Body of pancreas (tissue), 4 donors: ENCODE measurements around the gene RASGRP1. TPM values are rescaled to one million over a fixed set of nuclear protein-coding genes. Genes with fewer than 3 reads are reported as not detected.
A peak's percentile ranks its signal among the peaks of the same experiment; 100 is the strongest.

ENCODE experiments used
- ATAC-seq: fragments of 150-250 bp; one replicate; pipeline ENCODE4 v1.9.1; 2016
- DNase-seq, 4 donors: peaks; one replicate each; pipeline ENCODE4 v3.0.0-alpha.2; 2019
- H3K27ac ChIP-seq, 4 donors: fragments of 200-600 bp; sonication (generic); 1 replicate in 3 of 4; 2 replicates in 1 of 4; pipeline versions ENCODE4 v1.5.1 to v1.6.1; 2016 to 2019; ENCODE audit warnings: mild to moderate bottlenecking in 1 of 4, mixed read lengths in 1 of 4, moderate library complexity in 1 of 4
- H3K27me3 ChIP-seq, 2 donors: fragments of 200-600 bp; sonication (generic); one replicate each; pipeline ENCODE4 v1.6.0; 2016; ENCODE audit warnings: mild to moderate bottlenecking in 1 of 2
- H3K36me3 ChIP-seq, 2 donors: fragments of 200-600 bp; sonication (generic); replicated peaks in 1 of 2; 2 replicates each; pipeline ENCODE4 v1.5.1; 2016; ENCODE audit warnings: low read depth in 2 of 2; ENCODE audit not compliant: insufficient read depth in 1 of 2
- H3K4me1 ChIP-seq: fragments of 200-600 bp; sonication (generic); one replicate; pipeline ENCODE4 v1.6.0; 2016
- H3K4me3 ChIP-seq, 2 donors: fragments of 200-600 bp; sonication (generic); 1 replicate in 1 of 2; 2 replicates in 1 of 2; pipeline ENCODE4 v1.5.1; 2016 to 2019
- H3K9me3 ChIP-seq, 3 donors: fragments of 200-600 bp; sonication (generic); 1 replicate in 2 of 3; 2 replicates in 1 of 3; pipeline ENCODE4 v1.5.1; 2016
- CTCF ChIP-seq, 7 experiments: fragments of 450-650 bp in 4 of 7; fragments of 200-600 bp in 3 of 7; sonication (generic) in 3 of 7; IDR thresholded peaks; one replicate each; pipeline ENCODE4 v1.5.1; 2016 to 2019; ENCODE audit warnings: antibody characterized with exemption in 7 of 7
- POLR2A ChIP-seq, 3 donors: fragments of 450-650 bp; IDR thresholded peaks; one replicate each; pipeline ENCODE4 v1.6.1; 2016; ENCODE audit warnings: antibody characterized with exemption in 3 of 3, mild to moderate bottlenecking in 2 of 3
- WGBS, 2 donors: methylation state at CpG; one replicate each; pipeline ENCODE4 v1.1.5; 2017; 5-methylcytosine and 5-hydroxymethylcytosine counted together
- intact Hi-C: fragments of 100-400 bp; cut with DNase I; formaldehyde crosslinking; loops from one replicate; pipeline ENCODE4 v1.15.1; 2023
- total RNA-seq, 2 donors: library from RNA; depleted of rRNA; stranded (reverse); fragments of >200 nt; gene quantifications; one replicate each; pipeline ENCODE4 v1.1.0, GENCODE V29; 2016

The RASGRP1 gene
- total RNA-seq, 2 donors from 2014 or later: 1.3 to 15.5 TPM

- no peak for TF ChIP-seq CTCF (IDR thresholded peaks at IDR 0.05)
- TF ChIP-seq POLR2A (IDR thresholded peaks at IDR 0.05): no peak
- DNase-seq (no peak), ATAC-seq (no peak)
- no peaks in the 10 kb centered on the region for H3K9me3 ChIP-seq
- intact Hi-C loops: no loop called here
- no peaks in the 10 kb centered on the region for H3K4me1 ChIP-seq
- no peaks in the 10 kb centered on the region for H3K27me3 ChIP-seq
- no peak overlapping the region for H3K4me3 ChIP-seq
- no peak overlapping the region for H3K27ac ChIP-seq
- WGBS, 2 donors: 69 to 84% methylated on average over 3 of the region's 3 CpGs
- no peaks in the 10 kb centered on the region for H3K36me3 ChIP-seq
Observed at GRCh38 chr15:38578626-38579025, 14.0 kb upstream of the RASGRP1 start.

GRCh38 chr15:38577424-38577987, 12.9 kb upstream of the RASGRP1 start:
- Histone ChIP-seq H3K36me3 (no peaks in the 10 kb centered on the region), H3K4me3 (no peak overlapping the region), H3K27me3 (no peaks in the 10 kb centered on the region), H3K9me3 (no peaks in the 10 kb centered on the region), H3K27ac (no peak overlapping the region), H3K4me1 (no peaks in the 10 kb centered on the region)
- ATAC-seq (no peak), DNase-seq (no peak)
- WGBS, 2 donors: 75 to 79% methylated on average over 7 of the region's 7 CpGs
- TF ChIP-seq CTCF (IDR thresholded peaks at IDR 0.05) (no peak), POLR2A (IDR thresholded peaks at IDR 0.05) (no peak)
- intact Hi-C loops: no loop called here

GRCh38 chr15:38576837-38577236, 12.2 kb upstream of the RASGRP1 start:
- Histone ChIP-seq H3K27ac (no peak overlapping the region), H3K9me3 (no peaks in the 10 kb centered on the region), H3K36me3 (no peaks in the 10 kb centered on the region), H3K4me1 (no peaks in the 10 kb centered on the region), H3K27me3 (no peaks in the 10 kb centered on the region), H3K4me3 (no peak overlapping the region)
- 88 to 93% methylated on average over 3 of the region's 3 CpGs for WGBS, 2 donors
- intact Hi-C loops: no loop called here
- no peak for ATAC-seq
- no peak for DNase-seq
- no peak for TF ChIP-seq CTCF (IDR thresholded peaks at IDR 0.05)
- no peak for TF ChIP-seq POLR2A (IDR thresholded peaks at IDR 0.05)

GRCh38 chr15:38576261-38576660, 11.6 kb upstream of the RASGRP1 start:
- no peak overlapping the region for H3K4me3 ChIP-seq
- no peaks in the 10 kb centered on the region for H3K4me1 ChIP-seq
- TF ChIP-seq CTCF (IDR thresholded peaks at IDR 0.05) (no peak), POLR2A (IDR thresholded peaks at IDR 0.05) (no peak)
- no peak for ATAC-seq
- no peaks in the 10 kb centered on the region for H3K9me3 ChIP-seq
- no peak for DNase-seq
- H3K27ac ChIP-seq: no peak overlapping the region
- intact Hi-C loops: no loop called here
- H3K27me3 ChIP-seq: no peaks in the 10 kb centered on the region
- 44 to 59% methylated on average over 1 of the region's 1 CpG for WGBS, 2 donors
- no peaks in the 10 kb centered on the region for H3K36me3 ChIP-seq

- Histone ChIP-seq H3K9me3 (no peaks in the 10 kb centered on the region), H3K27me3 (no peaks in the 10 kb centered on the region), H3K27ac (peak overlapping the region in 2 of 4 donors; percentile 18 to 71), H3K4me1 (peaks cover 11% of the 10 kb centered on the region), H3K4me3 (no peak overlapping the region), H3K36me3 (no peaks in the 10 kb centered on the region)
- WGBS, 2 donors: 45 to 71% methylated on average over 12 to 16 of the region's 16 CpGs
- DNase-seq (no peak), ATAC-seq (no peak)
- no peak for TF ChIP-seq POLR2A (IDR thresholded peaks at IDR 0.05)
- no peak for TF ChIP-seq CTCF (IDR thresholded peaks at IDR 0.05)
- intact Hi-C loops: no loop called here
Observed at GRCh38 chr15:38565287-38565670, 665 bp upstream of the RASGRP1 start.
